Neural progenitor cell (in vitro differentiated cells): ENCODE data around the gene METTL8. TPM values are rescaled to one million over a fixed set of nuclear protein-coding genes. Genes with fewer than 3 reads are reported as not detected.
"Not testable (repeated sequence)": the region's sequence is repeated elsewhere in the genome, so short reads cannot be mapped to it uniquely, and the experiment has no call there.

Source experiments
- DNase-seq: peaks from one replicate; pipeline ENCODE4 v3.0.0-alpha.2; 2016; ENCODE audit warnings: low spot score
- H2AFZ ChIP-seq: fragments of 200-600 bp; sonication (generic); replicated peaks from 2 replicates; pipeline ENCODE4 v1.6.1; 2016; ENCODE audit warnings: antibody characterized with exemption
- H3F3A ChIP-seq: fragments of 200-600 bp; sonication (generic); 2 replicates; pipeline ENCODE4 v1.6.1; 2016; ENCODE audit warnings: antibody characterized with exemption, low read depth
- H3K27ac ChIP-seq: fragments of 200-600 bp; sonication (generic); 2 replicates; pipeline ENCODE4 v1.5.1; 2016; ENCODE audit warnings: mild to moderate bottlenecking
- H3K27me3 ChIP-seq: fragments of 200-600 bp; sonication (generic); 2 replicates; pipeline ENCODE4 v1.6.1; 2016; ENCODE audit warnings: mild to moderate bottlenecking, moderate library complexity
- H3K36me3 ChIP-seq: fragments of 200-600 bp; sonication (generic); 2 replicates; pipeline ENCODE4 v1.5.1; 2016
- H3K4me1 ChIP-seq: fragments of 200-600 bp; sonication (generic); 2 replicates; pipeline ENCODE4 v1.6.1; 2016; ENCODE audit warnings: mixed run types
- H3K4me2 ChIP-seq: fragments of 200-600 bp; sonication (generic); 2 replicates; pipeline ENCODE4 v1.6.1; 2016
- H3K4me3 ChIP-seq: fragments of 200-600 bp; sonication (generic); 2 replicates; pipeline ENCODE4 v1.5.1; 2016
- H3K79me2 ChIP-seq: fragments of 200-600 bp; sonication (generic); 2 replicates; pipeline ENCODE4 v1.6.1; 2016; ENCODE audit warnings: low read depth
- H3K9ac ChIP-seq: fragments of 200-600 bp; sonication (generic); 2 replicates; pipeline ENCODE4 v1.6.1; 2016
- H3K9me3 ChIP-seq: fragments of 200-600 bp; sonication (generic); 2 replicates; pipeline ENCODE4 v1.5.1; 2016; ENCODE audit warnings: low read depth
- H4K20me1 ChIP-seq: fragments of 200-600 bp; sonication (generic); 2 replicates; pipeline ENCODE4 v1.6.1; 2016; ENCODE audit warnings: low read depth
- H3K27ac Mint-ChIP-seq: 3 replicates; pipeline ENCODE4 v1.8.0; 2021; ENCODE audit warnings: mixed read lengths
- H3K27me3 Mint-ChIP-seq: 2 replicates; pipeline ENCODE4 v1.8.0; 2022; ENCODE audit warnings: low read depth, mild to moderate bottlenecking, inconsistent platforms, moderate library complexity, mixed read lengths; ENCODE audit not compliant: insufficient read depth
- H3K36me3 Mint-ChIP-seq: 3 replicates; pipeline ENCODE4 v1.8.0; 2021; ENCODE audit warnings: mixed read lengths
- H3K4me1 Mint-ChIP-seq: 3 replicates; pipeline ENCODE4 v1.8.0; 2021; ENCODE audit warnings: mixed read lengths
- H3K4me3 Mint-ChIP-seq: 3 replicates; pipeline ENCODE4 v1.8.0; 2021; ENCODE audit warnings: mild to moderate bottlenecking, moderate library complexity, mixed read lengths
- H3K9me3 Mint-ChIP-seq: 3 replicates; pipeline ENCODE4 v1.8.0; 2020; ENCODE audit warnings: mixed read lengths
- CTCF ChIP-seq: fragments of 200-600 bp; sonication (generic); IDR thresholded peaks from 2 replicates; pipeline ENCODE4 v1.5.1; 2017; ENCODE audit warnings: antibody characterized with exemption, mild to moderate bottlenecking
- EZH2 ChIP-seq: fragments of 200-600 bp; sonication (generic); IDR thresholded peaks from 2 replicates; pipeline ENCODE4 v1.6.1; 2017; ENCODE audit warnings: antibody characterized with exemption, mild to moderate bottlenecking, moderate library complexity
- EZH2phosphoT487 ChIP-seq: fragments of 200-600 bp; sonication (generic); IDR thresholded peaks from 2 replicates; pipeline ENCODE4 v1.6.1; 2017; ENCODE audit warnings: antibody characterized with exemption
- total RNA-seq: library from RNA; depleted of rRNA; stranded (reverse); fragments of >200 nt; gene quantifications from 2 replicates; pipeline ENCODE4 v1.2.3, GENCODE V29; 2015; ENCODE audit warnings: low replicate concordance

The METTL8 gene
- total RNA-seq, 1 donor from 2014 or later = 29.2 TPM

- Mint-ChIP-seq H3K4me1 (peaks cover 31% of the 10 kb centered on the region), H3K27ac (peak overlapping the region; percentile 81)
Observed at GRCh38 chr2:171316755-171317337, 116.9 kb downstream of the METTL8 start.

GRCh38 chr2:171316220-171316619 is 117.6 kb downstream of the METTL8 start:
- DNase-seq = peak; percentile 38
- peaks cover 57% of the 10 kb centered on the region for H3K4me1 ChIP-seq

More at GRCh38 chr2:171316755-171317337, 116.9 kb downstream of the METTL8 start:
- DNase-seq = peak; percentile 50
- Histone ChIP-seq H3K27ac (peak overlapping the region; percentile 48), H3K27me3 (no peaks in the 10 kb centered on the region), H3K9ac (no peak overlapping the region), H3K79me2 (no peaks in the 10 kb centered on the region), H3K4me3 (peak overlapping the region; percentile 18), H3K9me3 (peaks cover 6% of the 10 kb centered on the region), H4K20me1 (peaks cover 18% of the 10 kb centered on the region), H3K4me2 (peak overlapping the region; percentile 71), H3K36me3 (no peaks in the 10 kb centered on the region), H2AFZ (no peak overlapping the region), H3F3A (peaks cover 57% of the 10 kb centered on the region), H3K4me1 (peaks cover 57% of the 10 kb centered on the region)
- Mint-ChIP-seq H3K27me3 (no peaks in the 10 kb centered on the region), H3K4me3 (no peak overlapping the region), H3K9me3 (peaks cover 8% of the 10 kb centered on the region), H3K36me3 (peaks cover 12% of the 10 kb centered on the region)
- TF ChIP-seq EZH2 (no peak), EZH2phosphoT487 (no peak), CTCF (no peak)

DNA sequence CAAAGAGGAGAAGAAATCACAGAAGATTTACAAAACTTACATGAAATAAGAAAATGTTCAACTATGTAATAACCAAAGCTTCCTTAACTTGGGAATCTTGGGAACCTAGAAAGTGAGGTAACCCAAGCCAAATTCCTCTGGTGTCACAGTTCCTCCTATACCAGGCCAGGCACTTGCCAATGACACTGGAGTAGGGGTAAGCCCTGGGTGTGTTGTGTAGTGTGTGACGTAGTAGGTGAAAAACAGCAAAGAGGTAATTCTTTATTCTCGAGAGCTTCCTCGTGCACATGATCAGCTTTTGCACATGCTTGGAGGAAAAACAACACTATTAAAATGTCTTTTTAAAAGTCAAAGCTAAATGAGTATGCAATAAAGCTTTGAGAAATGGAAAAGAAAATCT is 118.0 kb downstream of the METTL8 start:
- peak overlapping the region; percentile 18 for H3K4me3 ChIP-seq
- no peaks in the 10 kb centered on the region for H3K79me2 ChIP-seq
- peak overlapping the region; percentile 71 for H3K4me2 ChIP-seq
- H3K9ac ChIP-seq = no peak overlapping the region
- Mint-ChIP-seq H3K4me1 (peaks cover 29% of the 10 kb centered on the region), H3K27ac (no peak overlapping the region), H3K27me3 (no peaks in the 10 kb centered on the region), H3K9me3 (peaks cover 18% of the 10 kb centered on the region), H3K4me3 (no peak overlapping the region), H3K36me3 (peaks cover 13% of the 10 kb centered on the region)
- DNase-seq = no peak
- TF ChIP-seq CTCF (no peak), EZH2 (no peak), EZH2phosphoT487 (no peak)
- no peak overlapping the region for H3K27ac ChIP-seq
- H3K4me1 ChIP-seq = peaks cover 57% of the 10 kb centered on the region
- peaks cover 18% of the 10 kb centered on the region for H4K20me1 ChIP-seq
- H3K9me3 ChIP-seq = peaks cover 7% of the 10 kb centered on the region
- peaks cover 57% of the 10 kb centered on the region for H3F3A ChIP-seq
- H3K36me3 ChIP-seq = no peaks in the 10 kb centered on the region
- H2AFZ ChIP-seq = no peak overlapping the region
- no peaks in the 10 kb centered on the region for H3K27me3 ChIP-seq

More at GRCh38 chr2:171316220-171316619, 117.6 kb downstream of the METTL8 start:
- Histone ChIP-seq H3K27ac (no peak overlapping the region), H3K79me2 (no peaks in the 10 kb centered on the region), H2AFZ (no peak overlapping the region), H3K36me3 (no peaks in the 10 kb centered on the region), H4K20me1 (peaks cover 18% of the 10 kb centered on the region), H3F3A (peaks cover 57% of the 10 kb centered on the region), H3K4me3 (peak overlapping the region; percentile 18), H3K27me3 (no peaks in the 10 kb centered on the region), H3K9ac (no peak overlapping the region), H3K9me3 (peaks cover 7% of the 10 kb centered on the region), H3K4me2 (peak overlapping the region; percentile 71)
- no peak overlapping the region for H3K4me3 Mint-ChIP-seq
- H3K4me1 Mint-ChIP-seq = peaks cover 31% of the 10 kb centered on the region
- no peak overlapping the region for H3K27ac Mint-ChIP-seq
- TF ChIP-seq EZH2phosphoT487 (no peak), EZH2 (no peak), CTCF (no peak)
- H3K9me3 Mint-ChIP-seq = peaks cover 14% of the 10 kb centered on the region
- H3K36me3 Mint-ChIP-seq = peaks cover 14% of the 10 kb centered on the region
- H3K27me3 Mint-ChIP-seq = no peaks in the 10 kb centered on the region

DNA sequence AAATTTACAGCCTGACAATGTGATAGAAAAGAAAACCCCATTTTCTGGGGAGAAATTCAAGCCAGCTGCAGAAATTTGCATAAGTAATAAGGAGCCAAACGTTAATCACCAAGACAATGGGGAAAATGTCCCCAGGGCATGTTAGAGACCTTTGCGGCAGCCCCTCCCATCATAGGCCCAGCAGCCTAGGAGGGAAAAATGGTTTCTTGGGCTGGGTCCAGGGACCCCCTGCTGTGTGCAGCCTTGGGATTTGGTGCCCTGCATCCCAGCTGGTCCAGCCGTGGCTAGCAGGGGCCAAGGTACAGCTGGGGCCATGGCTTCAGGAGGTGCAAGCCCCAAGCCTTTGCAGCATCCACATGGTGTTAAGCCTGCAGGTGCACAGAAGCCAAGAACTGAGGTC is 121.6 kb downstream of the METTL8 start:
- not testable (repeated sequence) for H4K20me1 ChIP-seq, H3K27ac ChIP-seq, H3K9me3 ChIP-seq, H3K27ac Mint-ChIP-seq, H3K79me2 ChIP-seq, H2AFZ ChIP-seq, H3K4me3 ChIP-seq, H3K9ac ChIP-seq, H3K27me3 ChIP-seq, DNase-seq, H3K27me3 Mint-ChIP-seq, H3K4me3 Mint-ChIP-seq, H3K36me3 ChIP-seq, H3K4me2 ChIP-seq
- Mint-ChIP-seq H3K9me3 (peaks cover 18% of the 10 kb centered on the region), H3K36me3 (peaks cover 12% of the 10 kb centered on the region), H3K4me1 (peaks cover 13% of the 10 kb centered on the region)
- peaks cover 34% of the 10 kb centered on the region for H3F3A ChIP-seq
- H3K4me1 ChIP-seq = peaks cover 30% of the 10 kb centered on the region

DNA sequence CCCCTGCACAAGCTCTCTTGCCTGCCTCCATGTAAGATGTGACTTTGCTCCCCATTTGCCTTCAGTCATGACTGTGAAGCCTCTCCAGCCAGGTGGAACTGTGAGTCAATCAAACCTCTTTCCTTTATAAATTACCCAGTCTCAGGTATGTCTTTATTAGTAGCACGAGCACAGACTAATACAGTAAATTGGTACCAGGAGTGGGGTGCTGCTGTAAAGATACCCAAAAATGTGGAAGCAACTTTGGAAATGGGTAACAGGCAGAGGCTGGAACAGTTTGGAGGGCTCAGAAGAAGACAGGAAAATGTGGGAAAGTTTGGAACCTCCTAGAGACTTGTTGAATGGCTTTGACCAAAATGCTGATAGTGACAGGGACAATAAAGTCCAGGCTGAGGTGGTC is 122.2 kb downstream of the METTL8 start:
- H3K9me3 ChIP-seq, H3K79me2 ChIP-seq, H4K20me1 ChIP-seq, H3K27me3 ChIP-seq, H3K4me2 ChIP-seq, H3K27ac Mint-ChIP-seq, H3K4me3 Mint-ChIP-seq, H3K4me3 ChIP-seq, DNase-seq, H2AFZ ChIP-seq, H3K27ac ChIP-seq, H3K27me3 Mint-ChIP-seq, H3K9ac ChIP-seq, H3K36me3 ChIP-seq: not testable (repeated sequence)
- H3K4me1 ChIP-seq = peaks cover 24% of the 10 kb centered on the region
- H3K36me3 Mint-ChIP-seq = peaks cover 12% of the 10 kb centered on the region
- peaks cover 18% of the 10 kb centered on the region for H3K9me3 Mint-ChIP-seq
- peaks cover 10% of the 10 kb centered on the region for H3K4me1 Mint-ChIP-seq
- H3F3A ChIP-seq = peaks cover 28% of the 10 kb centered on the region
